ENCODE results near the gene LZTS2.

The LZTS2 gene

GRCh38 chr10:101056365-101057151 is 57.0 kb downstream of the LZTS2 start:
- DNase-seq (no peak), ATAC-seq (replicated peaks) (no peak)
- Mint-ChIP-seq H3K27me3 (peaks cover 0 to under 1% of the 10 kb centered on the region in 2 donors), H3K36me3 (ENCODE audit: insufficient read depth) (peaks cover 11% of the 10 kb centered on the region), H3K9me3 (no peaks in the 10 kb centered on the region), H3K4me1 (ENCODE audit: low read depth in 2 of 2) (peaks cover 10 to 14% of the 10 kb centered on the region in 2 donors), H3K4me3 (no peak overlapping the region), H3K27ac (peak overlapping the region in 1 of 2 donors; percentile 3)
